Nephron progenitor cell (in vitro differentiated cells): Measurements from ENCODE around the gene ADAD2.

Source experiments
- DNase-seq: peaks from one replicate; pipeline ENCODE4 v3.0.0; 2021
- H3K27ac Mint-ChIP-seq: 2 replicates; pipeline ENCODE4 v1.8.0; 2021; ENCODE audit warnings: mild to moderate bottlenecking, moderate library complexity, mixed read lengths
- H3K27me3 Mint-ChIP-seq: 2 replicates; pipeline ENCODE4 v1.8.0; 2021; ENCODE audit warnings: mild to moderate bottlenecking, low read depth, mixed read lengths; ENCODE audit not compliant: poor library complexity
- H3K36me3 Mint-ChIP-seq: 2 replicates; pipeline ENCODE4 v1.8.0; 2021; ENCODE audit warnings: low read depth, mixed read lengths
- H3K4me1 Mint-ChIP-seq: 2 replicates; pipeline ENCODE4 v1.8.0; 2021; ENCODE audit warnings: mixed read lengths
- H3K4me3 Mint-ChIP-seq: 2 replicates; pipeline ENCODE4 v1.8.0; 2021; ENCODE audit warnings: mild to moderate bottlenecking, moderate library complexity, mixed read lengths
- H3K9me3 Mint-ChIP-seq: 2 replicates; pipeline ENCODE4 v1.8.0; 2021; ENCODE audit warnings: mild to moderate bottlenecking, moderate library complexity, mixed read lengths
- CTCF ChIP-seq: fragments of 200-600 bp; sonication (generic); IDR thresholded peaks from 2 replicates; pipeline ENCODE4 v1.5.0; 2021; ENCODE audit warnings: antibody characterized with exemption

The ADAD2 gene

GRCh38 chr16:84244728-84245127 lies 53.8 kb downstream of the ADAD2 start:
- H3K36me3 Mint-ChIP-seq: no peaks in the 10 kb centered on the region
- TF ChIP-seq CTCF: no peak
- peaks cover 30% of the 10 kb centered on the region for H3K4me1 Mint-ChIP-seq
- DNase-seq: no peak
- H3K4me3 Mint-ChIP-seq: no peak overlapping the region
- no peak overlapping the region for H3K27ac Mint-ChIP-seq
- peaks cover 13% of the 10 kb centered on the region for H3K9me3 Mint-ChIP-seq
- H3K27me3 Mint-ChIP-seq: peaks cover 9% of the 10 kb centered on the region

DNA sequence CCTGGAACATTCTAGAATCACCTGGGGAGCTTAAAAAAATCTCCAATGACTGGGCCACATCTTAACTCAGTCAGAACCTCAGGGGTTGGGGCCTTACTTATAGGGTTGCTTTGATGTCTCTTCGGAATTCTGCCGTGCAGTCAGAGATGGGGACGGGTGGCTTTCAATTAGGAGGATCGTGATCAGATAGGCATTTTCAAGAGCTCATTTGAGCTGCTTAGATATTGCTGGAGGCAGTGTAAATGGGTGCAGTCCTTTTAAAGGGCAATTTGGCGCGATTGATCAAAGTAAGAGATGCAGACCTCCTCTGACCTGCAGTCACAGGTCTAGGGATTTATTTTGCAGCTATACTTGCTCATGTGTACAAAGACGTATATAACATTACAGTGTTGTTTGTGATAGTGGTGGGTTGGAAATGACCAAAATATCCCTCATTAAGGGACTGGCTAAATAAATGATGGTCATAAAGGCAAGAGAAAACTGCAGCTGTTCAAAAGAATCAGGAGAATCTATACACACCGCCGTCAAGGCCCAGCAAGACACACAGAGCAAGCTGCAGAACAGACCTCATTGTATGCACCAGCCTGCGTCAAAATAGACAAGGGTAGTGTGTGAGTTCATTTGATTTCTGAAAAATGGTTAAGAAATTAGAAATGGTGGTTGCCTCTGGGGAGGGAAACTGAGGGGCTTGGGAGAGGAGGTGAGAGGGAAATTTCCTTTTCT lies 55.2 kb downstream of the ADAD2 start:
- H3K36me3 Mint-ChIP-seq: no peaks in the 10 kb centered on the region
- no peak for DNase-seq
- TF ChIP-seq CTCF: no peak
- peaks cover 13% of the 10 kb centered on the region for H3K27me3 Mint-ChIP-seq
- H3K4me3 Mint-ChIP-seq: no peak overlapping the region
- H3K4me1 Mint-ChIP-seq: peaks cover 22% of the 10 kb centered on the region
- peaks cover 13% of the 10 kb centered on the region for H3K9me3 Mint-ChIP-seq
- H3K27ac Mint-ChIP-seq: peak overlapping the region; percentile 57

- H3K27ac Mint-ChIP-seq: no peak overlapping the region
- DNase-seq: no peak
- H3K4me1 Mint-ChIP-seq: peaks cover 27% of the 10 kb centered on the region
- H3K4me3 Mint-ChIP-seq: no peak overlapping the region
- no peaks in the 10 kb centered on the region for H3K36me3 Mint-ChIP-seq
- peaks cover 15% of the 10 kb centered on the region for H3K27me3 Mint-ChIP-seq
- peaks cover 13% of the 10 kb centered on the region for H3K9me3 Mint-ChIP-seq
- TF ChIP-seq CTCF: no peak
These were observed 55.7 kb downstream of the ADAD2 start for GRCh38 chr16:84246679-84247077.
